Measurements from ENCODE around the gene TANGO2.

TANGO2 gene

GRCh38 chr22:20080445-20080775, 59.5 kb downstream of the TANGO2 start:
- TF ChIP-seq ARNT (IDR thresholded peaks at IDR 0.05) (no peak), FOXM1 (IDR thresholded peaks at IDR 0.05; ENCODE audit: borderline replicate concordance) (peak; percentile 1; the same call in 1 of the 2 replicates)
- ChIA-PET POLR2A (interaction anchor here (1.0 to 2.1 kb wide), 20 partner anchors 8 to 126 kb away, joined by 3 to 22 read pairs (median 5); partner anchors contain the start of genes RANBP1 and TRMT2A), CTCF (no interaction called here)
- DNase-seq (ENCODE audit: extremely low spot score) = peak; percentile 75

GRCh38 chr22:20080776-20081654, 60.1 kb downstream of the TANGO2 start:
- POLR2A ChIA-PET = interaction anchor here (0.8 to 2.6 kb wide), 7 partner anchors 10 to 96 kb away, joined by 3 to 13 read pairs (median 4); no protein-coding TSS in a partner anchor
- TF ChIP-seq FOXK2 (IDR thresholded peaks at IDR 0.05) = no peak
- TF ChIP-seq HDGF (IDR thresholded peaks at IDR 0.05; ENCODE audit: borderline replicate concordance) = 0 out of 2 replicates have a peak, but pooled peaks have one; percentile 47
- TF ChIP-seq ELF4 (IDR thresholded peaks at IDR 0.05) = no peak
- peak; percentile 75 for TF ChIP-seq L3MBTL2 (conservative IDR thresholded peaks at IDR 0.05)
- peak; percentile 56 for DNase-seq (ENCODE audit: extremely low spot score)
- CTCF ChIA-PET = no interaction called here

DNA sequence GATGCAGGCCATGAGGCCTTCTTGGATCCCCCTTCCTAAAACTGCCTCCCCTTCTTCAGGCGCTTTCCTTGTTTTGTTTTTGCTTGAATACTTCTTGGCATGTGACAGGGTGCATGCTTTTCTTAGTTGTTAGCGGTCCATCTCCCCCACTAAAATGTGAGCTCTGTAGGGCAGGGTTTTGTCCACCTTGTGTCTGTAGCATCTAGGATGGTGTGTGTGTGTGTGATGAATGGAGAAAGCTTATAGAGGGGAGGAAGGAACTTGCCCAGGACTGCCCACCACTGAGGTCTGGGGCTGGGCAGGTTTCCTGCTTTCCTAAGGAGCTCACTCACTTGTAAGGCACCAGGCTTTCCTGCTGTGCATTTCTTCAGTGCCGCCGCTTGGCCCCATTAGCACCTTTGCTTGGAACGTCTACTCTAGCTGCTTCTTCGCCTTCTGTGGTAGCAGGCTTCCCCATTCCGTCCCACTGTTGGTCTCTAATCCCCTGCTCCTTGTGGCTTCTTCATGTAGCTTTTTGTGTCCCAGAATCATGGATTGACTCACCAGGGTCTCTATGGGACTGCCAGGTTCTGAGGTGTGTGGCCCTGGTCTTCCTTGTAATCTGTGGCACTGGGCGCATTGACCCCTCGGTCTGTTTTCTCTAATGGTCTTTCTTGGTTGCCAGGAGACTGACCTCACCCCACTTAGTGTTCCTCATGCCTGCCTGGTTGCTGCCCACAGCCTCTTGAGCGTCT, 62.4 kb downstream of the TANGO2 start:
- ChIA-PET CTCF (interaction anchor here (0.6 to 1.4 kb wide), 3 partner anchors 11 to 70 kb away, joined by 3 to 8 read pairs (median 4); no protein-coding TSS in a partner anchor), POLR2A (interaction anchor here (0.7 to 2.6 kb wide), 7 partner anchors 11 to 68 kb away, joined by 3 to 13 read pairs (median 3); partner anchors contain the start of genes RANBP1 and TRMT2A)
- no peak for TF ChIP-seq FOXK2 (IDR thresholded peaks at IDR 0.05)
- no peak for TF ChIP-seq PKNOX1 (IDR thresholded peaks at IDR 0.05)
- TF ChIP-seq FOXA1 (IDR thresholded peaks at IDR 0.05) = no peak
- TF ChIP-seq SP1 (IDR thresholded peaks at IDR 0.05) = no peak
- no peak for TF ChIP-seq L3MBTL2 (conservative IDR thresholded peaks at IDR 0.05)
- TF ChIP-seq BHLHE40 (IDR thresholded peaks at IDR 0.05; ENCODE audit: borderline replicate concordance) = no peak
- TF ChIP-seq HDGF (IDR thresholded peaks at IDR 0.05; ENCODE audit: borderline replicate concordance) = no peak
- TF ChIP-seq LEF1 (IDR thresholded peaks at IDR 0.05; ENCODE audit: borderline replicate concordance) = no peak
- no peak for TF ChIP-seq SUZ12 (IDR thresholded peaks at IDR 0.05)
- TF ChIP-seq ARNT (IDR thresholded peaks at IDR 0.05) = no peak
- no peak for TF ChIP-seq NFRKB (IDR thresholded peaks at IDR 0.05)
- TF ChIP-seq ZNF384 (IDR thresholded peaks at IDR 0.05) = no peak
- no peak for TF ChIP-seq CTBP1 (IDR thresholded peaks at IDR 0.05; ENCODE audit: borderline replicate concordance)
- no peak for TF ChIP-seq ELF4 (IDR thresholded peaks at IDR 0.05)
- TF ChIP-seq TARDBP (IDR thresholded peaks at IDR 0.05) = no peak
- no peak for TF ChIP-seq FOXM1 (IDR thresholded peaks at IDR 0.05; ENCODE audit: borderline replicate concordance)
- DNase-seq (ENCODE audit: extremely low spot score) = no peak

DNA sequence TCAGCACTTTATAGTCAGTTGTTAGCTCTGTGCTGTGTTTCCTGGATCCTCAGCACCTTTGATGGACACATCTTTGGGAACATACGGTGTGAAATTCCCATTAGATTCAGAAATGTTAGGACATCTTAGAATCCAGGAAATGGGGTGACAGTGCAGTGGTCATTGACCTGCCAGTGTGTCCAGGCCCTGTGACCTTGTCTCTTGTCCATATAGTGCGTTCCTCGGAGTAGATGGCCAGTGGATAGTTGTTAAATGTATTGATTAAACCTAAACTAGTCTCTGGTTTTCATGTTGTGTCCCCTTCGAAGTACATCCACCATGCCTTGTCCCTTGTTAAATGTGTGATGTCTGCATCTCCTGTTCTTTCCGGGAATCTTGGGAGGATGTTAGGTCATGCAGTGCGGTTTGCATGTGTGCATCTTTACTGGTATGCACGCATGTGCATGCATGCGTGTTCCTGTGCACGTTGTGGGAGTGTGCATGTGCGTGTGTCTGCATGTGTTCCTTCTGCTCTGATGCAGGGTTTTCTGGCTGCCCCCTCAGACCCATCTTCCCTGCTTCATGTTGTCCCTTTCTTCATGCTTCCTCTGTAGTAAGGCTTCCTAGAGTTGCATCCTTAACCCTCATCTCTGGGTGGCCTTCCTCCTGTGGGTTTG, 63.1 kb downstream of the TANGO2 start:
- POLR2A ChIA-PET = interaction anchor here (1.1 to 1.8 kb wide), 4 partner anchors 28 to 69 kb away, joined by 3 to 6 read pairs (median 4); partner anchors contain the start of gene TRMT2A
- DNase-seq (ENCODE audit: extremely low spot score) = no peak
- CTCF ChIA-PET = interaction anchor here (1.0 kb wide), 1 partner anchor 71 kb away, joined by 8 read pairs; no protein-coding TSS in a partner anchor
- TF ChIP-seq ELF4 (IDR thresholded peaks at IDR 0.05) = no peak
- TF ChIP-seq ZNF384 (IDR thresholded peaks at IDR 0.05) = no peak
- no peak for TF ChIP-seq BHLHE40 (IDR thresholded peaks at IDR 0.05; ENCODE audit: borderline replicate concordance)

GRCh38 chr22:20084547-20085413, 63.9 kb downstream of the TANGO2 start:
- DNase-seq (ENCODE audit: extremely low spot score) = peak; percentile 78
- no peak for TF ChIP-seq TARDBP (IDR thresholded peaks at IDR 0.05)
- 0 out of 2 replicates have a peak, but pooled peaks have one; percentile 66 for TF ChIP-seq HDGF (IDR thresholded peaks at IDR 0.05; ENCODE audit: borderline replicate concordance)
- no peak for TF ChIP-seq CTBP1 (IDR thresholded peaks at IDR 0.05; ENCODE audit: borderline replicate concordance)
- TF ChIP-seq L3MBTL2 (conservative IDR thresholded peaks at IDR 0.05) = peak; percentile 74
- TF ChIP-seq FOXK2 (IDR thresholded peaks at IDR 0.05) = no peak
- no peak for TF ChIP-seq ARNT (IDR thresholded peaks at IDR 0.05)
- TF ChIP-seq LEF1 (IDR thresholded peaks at IDR 0.05; ENCODE audit: borderline replicate concordance) = no peak
- TF ChIP-seq ELF4 (IDR thresholded peaks at IDR 0.05) = no peak
- CTCF ChIA-PET = interaction anchor here (0.5 kb wide), 1 partner anchor 80 kb away, joined by 3 read pairs; no protein-coding TSS in a partner anchor
- POLR2A ChIA-PET = interaction anchor here (1.7 kb wide), 1 partner anchor 32 kb away, joined by 6 read pairs; the partner anchor contains the start of gene TRMT2A

DNA sequence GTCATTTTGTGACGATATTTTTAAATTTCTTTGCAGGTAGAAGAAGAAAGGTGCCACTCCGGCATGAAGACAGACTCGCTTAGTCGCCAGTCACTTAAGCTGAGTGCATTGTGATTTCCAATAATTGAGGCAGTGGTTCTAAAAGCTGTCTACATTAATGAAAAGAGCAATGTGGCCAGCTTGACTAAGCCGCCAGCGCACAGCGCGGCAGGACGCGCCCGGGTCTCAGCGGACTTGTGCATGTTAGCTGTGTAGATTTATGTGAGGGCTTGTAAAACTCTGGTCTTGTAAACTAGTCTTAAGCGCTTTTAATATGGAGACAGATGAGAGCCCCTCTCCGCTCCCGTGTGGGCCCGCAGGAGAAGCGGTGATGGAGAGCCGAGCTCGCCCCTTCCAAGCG, 64.7 kb downstream of the TANGO2 start:
- ChIA-PET CTCF (interaction anchor here (0.5 to 1.6 kb wide), 2 partner anchors 44 to 81 kb away, joined by 3 to 5 read pairs; no protein-coding TSS in a partner anchor), POLR2A (interaction anchor here (1.7 kb wide), 1 partner anchor 31 kb away, joined by 6 read pairs; the partner anchor contains the start of gene TRMT2A)
- TF ChIP-seq CTBP1 (IDR thresholded peaks at IDR 0.05; ENCODE audit: borderline replicate concordance) (no peak), FOXM1 (IDR thresholded peaks at IDR 0.05; ENCODE audit: borderline replicate concordance) (no peak), ARNT (IDR thresholded peaks at IDR 0.05) (no peak), L3MBTL2 (conservative IDR thresholded peaks at IDR 0.05) (no peak), ELF4 (IDR thresholded peaks at IDR 0.05) (no peak), TARDBP (IDR thresholded peaks at IDR 0.05) (no peak), SUZ12 (IDR thresholded peaks at IDR 0.05) (no peak), NFRKB (IDR thresholded peaks at IDR 0.05) (no peak), SP1 (IDR thresholded peaks at IDR 0.05) (no peak)
- DNase-seq (ENCODE audit: extremely low spot score) = no peak
